OCI-LY7 (cell line): ENCODE results near the gene IGSF21.

Experiments
- EZH2phosphoT487 ChIP-seq: fragments of 200-600 bp; sonication (generic); IDR thresholded peaks from 2 replicates; pipeline ENCODE4 v1.6.1; 2018; ENCODE audit warnings: low read depth, borderline replicate concordance, mild to moderate bottlenecking, mixed run types, antibody characterized with exemption, low read length, moderate library complexity, mixed read lengths
- TF ChIP-seq, protein P1 (sequence below): fragments of 200-600 bp; sonication (generic); conservative IDR thresholded peaks from 2 replicates; pipeline ENCODE4 v1.5.1; 2014; ENCODE audit warnings: mild to moderate bottlenecking, antibody characterized with exemption, low read length, moderate library complexity, mixed read lengths

DNA sequence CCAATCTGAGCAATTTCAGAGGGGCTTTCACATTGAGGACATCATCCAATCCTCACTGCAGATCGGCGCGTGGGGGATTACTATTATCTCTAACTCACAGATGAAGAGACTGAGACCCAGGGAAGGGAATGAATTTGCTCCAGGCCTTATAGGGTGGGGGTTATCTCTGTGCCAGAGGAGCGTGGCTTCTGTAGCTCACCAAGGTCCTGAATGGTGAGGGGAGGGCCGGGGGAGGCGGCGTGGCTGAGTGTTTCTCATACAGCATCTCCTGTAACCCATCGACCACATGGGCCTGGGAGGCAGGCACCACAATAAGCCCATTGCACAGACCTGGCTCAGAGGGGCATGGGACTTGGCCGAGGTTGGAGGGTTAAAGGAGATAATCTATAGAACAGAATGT is 230.2 kb downstream of the IGSF21 start:
- TF ChIP-seq, protein P1, sequence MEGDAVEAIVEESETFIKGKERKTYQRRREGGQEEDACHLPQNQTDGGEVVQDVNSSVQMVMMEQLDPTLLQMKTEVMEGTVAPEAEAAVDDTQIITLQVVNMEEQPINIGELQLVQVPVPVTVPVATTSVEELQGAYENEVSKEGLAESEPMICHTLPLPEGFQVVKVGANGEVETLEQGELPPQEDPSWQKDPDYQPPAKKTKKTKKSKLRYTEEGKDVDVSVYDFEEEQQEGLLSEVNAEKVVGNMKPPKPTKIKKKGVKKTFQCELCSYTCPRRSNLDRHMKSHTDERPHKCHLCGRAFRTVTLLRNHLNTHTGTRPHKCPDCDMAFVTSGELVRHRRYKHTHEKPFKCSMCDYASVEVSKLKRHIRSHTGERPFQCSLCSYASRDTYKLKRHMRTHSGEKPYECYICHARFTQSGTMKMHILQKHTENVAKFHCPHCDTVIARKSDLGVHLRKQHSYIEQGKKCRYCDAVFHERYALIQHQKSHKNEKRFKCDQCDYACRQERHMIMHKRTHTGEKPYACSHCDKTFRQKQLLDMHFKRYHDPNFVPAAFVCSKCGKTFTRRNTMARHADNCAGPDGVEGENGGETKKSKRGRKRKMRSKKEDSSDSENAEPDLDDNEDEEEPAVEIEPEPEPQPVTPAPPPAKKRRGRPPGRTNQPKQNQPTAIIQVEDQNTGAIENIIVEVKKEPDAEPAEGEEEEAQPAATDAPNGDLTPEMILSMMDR, result no peak
- no peak for TF ChIP-seq EZH2phosphoT487
